ENCODE data around the gene HNRNPUL1. TPM values are rescaled to one million over a fixed set of nuclear protein-coding genes. Genes with fewer than 3 reads are reported as not detected.

Gene HNRNPUL1
- total and polyA plus RNA-seq, 2 donors (not counting 1 experiment from before 2014, with no cell fraction given) = 36.4 to 58.1 TPM

- H3K4me3 ChIP-seq (replicated peaks in 1 of 4; ENCODE audit: control extremely low read depth in 1 of 4, insufficient read depth in 1 of 4, low read depth in 3 of 4, low read length in 4 of 4) = peak overlapping the region; percentile 82 to 94 (median 90)
- no peak overlapping the region for H2AFZ ChIP-seq (ENCODE audit: low read length)
- peak; percentile 32 to 35 for DNase-seq (ENCODE audit: low read depth in 2 of 2)
- peak overlapping the region; percentile 89 for H3K4me2 ChIP-seq (ENCODE audit: extremely low read depth, insufficient read depth, low read length)
- peaks cover 8% of the 10 kb centered on the region for H3K36me3 ChIP-seq (ENCODE audit: control insufficient read depth, insufficient read depth, low read length)
- no peaks in the 10 kb centered on the region for H3K27me3 ChIP-seq (ENCODE audit: control insufficient read depth, insufficient read depth, low read length)
- peaks cover 15% of the 10 kb centered on the region for H3K4me1 ChIP-seq (ENCODE audit: control insufficient read depth, extremely low read depth, insufficient read depth, low read length)
- peaks cover 44% of the 10 kb centered on the region for H3K79me2 ChIP-seq (ENCODE audit: control insufficient read depth, insufficient read depth, low read length)
- no peaks in the 10 kb centered on the region for H4K20me1 ChIP-seq (ENCODE audit: control insufficient read depth, extremely low read depth, insufficient read depth, low read length)
- no peaks in the 10 kb centered on the region for H3K9me3 ChIP-seq (ENCODE audit: control insufficient read depth, insufficient read depth, low read depth, low read length)
- TF ChIP-seq CTCF (conservative IDR thresholded peaks at IDR 0.05 in 1 of 2, IDR thresholded peaks at IDR 0.05 in 1 of 2; ENCODE audit: low read depth in 1 of 2, low read length in 2 of 2) (no peak), EZH2 (IDR thresholded peaks at IDR 0.05; ENCODE audit: low read length, missing control alignments) (no peak)
- H3K9ac ChIP-seq (ENCODE audit: insufficient read depth, low read length) = peak overlapping the region; percentile 99
- H3K27ac ChIP-seq (ENCODE audit: insufficient read depth, low read length) = peak overlapping the region; percentile 96
Measured at GRCh38 chr19:41264581-41265394, 616 bp downstream of the HNRNPUL1 start.

- peaks cover 15% of the 10 kb centered on the region for H3K4me1 ChIP-seq (ENCODE audit: control insufficient read depth, extremely low read depth, insufficient read depth, low read length)
- H3K79me2 ChIP-seq (ENCODE audit: control insufficient read depth, insufficient read depth, low read length) = peaks cover 45% of the 10 kb centered on the region
- DNase-seq (ENCODE audit: low read depth in 2 of 2) = peak; percentile 20 to 21
- no peaks in the 10 kb centered on the region for H3K9me3 ChIP-seq (ENCODE audit: control insufficient read depth, insufficient read depth, low read depth, low read length)
- peak overlapping the region; percentile 82 to 94 (median 90) for H3K4me3 ChIP-seq (replicated peaks in 1 of 4; ENCODE audit: control extremely low read depth in 1 of 4, insufficient read depth in 1 of 4, low read depth in 3 of 4, low read length in 4 of 4)
- TF ChIP-seq CTCF (conservative IDR thresholded peaks at IDR 0.05 in 1 of 2, IDR thresholded peaks at IDR 0.05 in 1 of 2; ENCODE audit: low read depth in 1 of 2, low read length in 2 of 2) (no peak), EZH2 (IDR thresholded peaks at IDR 0.05; ENCODE audit: low read length, missing control alignments) (no peak)
- H2AFZ ChIP-seq (ENCODE audit: low read length) = no peak overlapping the region
- peak overlapping the region; percentile 99 for H3K9ac ChIP-seq (ENCODE audit: insufficient read depth, low read length)
- H3K27me3 ChIP-seq (ENCODE audit: control insufficient read depth, insufficient read depth, low read length) = no peaks in the 10 kb centered on the region
- H3K36me3 ChIP-seq (ENCODE audit: control insufficient read depth, insufficient read depth, low read length) = peaks cover 7% of the 10 kb centered on the region
- no peaks in the 10 kb centered on the region for H4K20me1 ChIP-seq (ENCODE audit: control insufficient read depth, extremely low read depth, insufficient read depth, low read length)
- H3K4me2 ChIP-seq (ENCODE audit: extremely low read depth, insufficient read depth, low read length) = peak overlapping the region; percentile 89
- H3K27ac ChIP-seq (ENCODE audit: insufficient read depth, low read length) = peak overlapping the region; percentile 96
Measured at GRCh38 chr19:41265395-41266153, 1.4 kb downstream of the HNRNPUL1 start.

GRCh38 chr19:41269055-41269454 lies 4.9 kb downstream of the HNRNPUL1 start:
- peaks cover 60% of the 10 kb centered on the region for H3K79me2 ChIP-seq (ENCODE audit: control insufficient read depth, insufficient read depth, low read length)

More at GRCh38 chr19:41269055-41269454, 4.9 kb downstream of the HNRNPUL1 start:
- H3K4me2 ChIP-seq (ENCODE audit: extremely low read depth, insufficient read depth, low read length) = no peak overlapping the region
- H3K9me3 ChIP-seq (ENCODE audit: control insufficient read depth, insufficient read depth, low read depth, low read length) = no peaks in the 10 kb centered on the region
- H2AFZ ChIP-seq (ENCODE audit: low read length) = no peak overlapping the region
- TF ChIP-seq CTCF (conservative IDR thresholded peaks at IDR 0.05 in 1 of 2, IDR thresholded peaks at IDR 0.05 in 1 of 2; ENCODE audit: low read depth in 1 of 2, low read length in 2 of 2) = no peak
- no peak for TF ChIP-seq EZH2 (IDR thresholded peaks at IDR 0.05; ENCODE audit: low read length, missing control alignments)
- H4K20me1 ChIP-seq (ENCODE audit: control insufficient read depth, extremely low read depth, insufficient read depth, low read length) = no peaks in the 10 kb centered on the region
- no peaks in the 10 kb centered on the region for H3K27me3 ChIP-seq (ENCODE audit: control insufficient read depth, insufficient read depth, low read length)
- DNase-seq (ENCODE audit: low read depth in 2 of 2) = no peak
- H3K27ac ChIP-seq (ENCODE audit: insufficient read depth, low read length) = no peak overlapping the region
- no peak overlapping the region for H3K4me3 ChIP-seq (replicated peaks in 1 of 4; ENCODE audit: control extremely low read depth in 1 of 4, insufficient read depth in 1 of 4, low read depth in 3 of 4, low read length in 4 of 4)
- no peak overlapping the region for H3K9ac ChIP-seq (ENCODE audit: insufficient read depth, low read length)
- H3K4me1 ChIP-seq (ENCODE audit: control insufficient read depth, extremely low read depth, insufficient read depth, low read length) = peaks cover 10% of the 10 kb centered on the region
- H3K36me3 ChIP-seq (ENCODE audit: control insufficient read depth, insufficient read depth, low read length) = peaks cover 24% of the 10 kb centered on the region

All from fibroblast of lung (primary cell).